Measurements from ENCODE around the gene NUDT8.
A peak's percentile ranks its signal among the peaks of the same experiment; 100 is the strongest.
"Not testable (repeated sequence)": the region's sequence is repeated elsewhere in the genome, so short reads cannot be mapped to it uniquely, and the experiment has no call there.

The NUDT8 gene

DNA sequence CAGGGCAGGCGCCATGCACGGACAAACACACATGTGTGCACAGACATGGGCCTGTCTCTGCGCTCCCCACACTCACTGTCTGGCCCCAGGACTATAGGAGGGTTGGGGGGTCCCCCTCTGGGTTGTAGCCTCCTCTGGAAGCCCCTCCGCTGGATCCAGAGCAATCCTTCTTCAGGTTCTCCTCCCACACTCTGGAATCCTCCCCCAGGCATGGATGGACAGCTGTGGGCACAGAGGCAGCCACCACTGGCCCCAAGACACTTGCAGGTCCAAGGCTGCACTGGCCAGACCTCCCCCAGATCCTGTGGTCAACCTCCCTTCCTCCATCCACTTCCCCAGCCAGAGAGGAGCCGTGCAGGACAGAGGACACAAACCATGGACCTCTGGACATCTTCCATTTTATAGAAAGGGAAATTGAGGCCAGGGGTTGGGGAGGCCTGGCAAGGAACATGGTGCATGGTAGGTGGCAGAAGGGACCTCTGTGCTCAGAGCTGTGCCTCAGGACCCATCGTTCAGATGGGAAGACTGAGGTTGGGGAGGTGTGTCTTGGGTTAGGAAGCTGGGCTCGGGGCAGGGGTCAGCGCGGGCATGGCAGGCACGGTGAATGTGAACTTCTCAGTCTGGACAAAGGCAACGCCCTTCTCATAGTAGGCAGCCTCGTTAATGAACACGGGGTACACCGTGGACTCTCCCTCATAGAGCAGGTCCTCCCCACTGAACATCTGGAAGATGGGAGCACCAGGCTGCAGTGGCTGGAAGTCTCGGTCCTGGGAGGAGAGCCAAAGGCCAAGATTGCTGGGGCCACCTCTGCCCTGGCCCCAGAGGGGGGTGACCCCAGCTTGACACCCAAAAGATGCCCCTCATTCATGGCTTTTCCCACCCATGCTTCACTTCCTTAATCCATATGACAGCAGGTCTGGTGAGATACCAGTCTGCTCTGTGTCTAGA, 12.7 kb upstream of the NUDT8 start:
- DNase-seq (ENCODE audit: low read depth in 2 of 2): no peak

DNA sequence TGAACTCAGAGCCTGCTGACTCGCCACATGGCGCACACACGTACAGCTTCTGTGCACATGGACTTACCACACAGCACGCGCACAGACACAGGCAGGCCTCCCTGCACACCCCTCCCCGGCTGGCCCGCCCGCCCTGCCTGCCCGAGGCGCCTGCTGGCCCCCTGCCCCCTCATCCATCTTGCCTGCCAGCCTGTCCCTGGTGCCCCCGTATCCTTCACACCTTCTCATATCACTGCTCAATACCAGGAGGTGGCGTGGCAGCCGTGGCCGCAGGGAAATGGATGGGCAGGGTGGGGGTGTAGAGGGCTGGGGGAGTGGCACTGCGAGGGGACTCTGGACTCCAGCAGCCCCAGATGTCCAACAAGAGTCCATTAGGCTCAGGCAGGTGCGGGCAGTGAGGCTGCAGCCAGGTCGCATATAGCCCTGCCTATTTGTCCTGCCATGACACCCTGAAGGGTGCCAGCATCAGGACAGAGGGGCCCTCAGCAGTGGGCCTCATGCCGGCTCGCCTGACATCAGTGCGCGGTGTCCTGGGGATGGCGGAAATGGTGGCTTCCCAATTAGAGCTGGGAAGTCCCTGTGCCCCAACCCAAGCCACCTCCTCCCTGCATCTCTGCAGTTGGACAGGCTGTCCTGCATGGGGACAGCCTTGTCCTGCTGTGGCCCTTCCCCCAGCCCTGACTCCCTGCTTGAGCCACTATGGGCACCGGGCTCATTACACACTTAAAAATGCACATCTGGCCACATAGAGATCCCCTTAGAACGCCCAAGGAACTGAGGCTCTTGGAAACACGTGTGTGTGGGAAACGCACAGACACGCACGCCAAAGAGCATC, 11.8 kb upstream of the NUDT8 start:
- DNase-seq (ENCODE audit: low read depth in 2 of 2): no peak

DNA sequence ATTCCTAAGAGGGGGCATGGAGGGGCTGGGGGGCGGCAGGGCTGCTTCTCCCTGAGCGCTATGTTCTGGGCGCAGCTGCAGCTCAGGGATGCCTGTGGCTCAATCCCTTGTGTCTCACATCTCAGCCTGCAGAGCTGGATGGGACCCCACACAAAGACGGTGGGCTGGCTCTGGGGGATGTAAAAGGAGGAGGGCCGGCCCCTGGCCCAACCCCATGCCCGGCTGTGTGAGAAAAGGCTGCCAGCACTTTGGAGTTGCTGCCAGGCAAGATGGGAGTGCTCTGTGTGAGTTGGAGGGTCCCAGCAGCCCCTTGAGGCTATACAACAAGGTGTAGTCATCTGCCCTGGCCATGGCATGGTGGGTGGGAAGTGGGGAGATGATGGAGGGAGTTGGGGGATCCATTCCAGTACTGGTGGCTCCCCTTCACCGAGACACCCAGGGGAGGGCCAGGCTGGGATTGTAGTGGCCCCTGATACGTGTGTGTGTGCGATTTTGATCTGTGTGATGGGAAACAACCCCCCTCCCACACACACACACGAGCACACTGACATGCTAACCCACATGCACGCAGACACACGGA, 11.1 kb upstream of the NUDT8 start:
- DNase-seq (ENCODE audit: low read depth in 2 of 2): no peak

DNA sequence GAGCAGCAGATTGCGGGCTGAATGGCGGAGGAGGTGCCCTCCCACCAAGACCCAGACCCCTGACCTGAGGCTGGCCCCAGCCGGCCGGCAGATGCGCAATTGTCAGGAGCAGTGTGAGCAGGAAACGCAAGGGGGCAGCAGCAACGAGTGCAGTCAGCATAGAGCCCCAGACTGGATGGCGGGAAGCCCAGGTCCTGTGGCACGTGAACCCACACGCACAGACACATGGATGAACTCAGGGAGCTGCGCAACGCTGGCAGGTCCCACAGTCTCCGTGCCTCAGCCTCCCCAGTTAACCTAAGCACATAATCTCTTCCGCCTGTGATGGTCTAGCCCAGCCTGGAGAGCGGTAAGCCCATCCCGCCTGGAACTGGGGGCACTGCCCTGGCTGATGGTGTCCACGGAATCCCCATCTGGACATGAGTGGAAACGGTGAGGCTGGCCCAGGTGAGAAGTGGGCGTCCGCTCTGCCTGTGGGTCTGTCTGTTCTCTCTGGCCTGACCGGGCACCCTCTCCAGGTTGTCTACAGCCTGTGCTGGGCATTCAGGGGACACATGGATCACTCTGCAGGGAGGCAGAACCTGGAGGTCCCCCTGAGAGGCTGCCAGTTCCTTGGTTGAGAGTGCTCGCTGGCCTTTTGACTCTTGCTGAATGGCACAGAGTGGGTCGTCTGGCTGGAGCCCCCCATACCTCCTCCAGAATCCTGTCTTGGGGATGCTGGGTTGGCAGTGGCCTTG, 10.5 kb upstream of the NUDT8 start:
- no peak for DNase-seq (ENCODE audit: low read depth in 2 of 2)

DNA sequence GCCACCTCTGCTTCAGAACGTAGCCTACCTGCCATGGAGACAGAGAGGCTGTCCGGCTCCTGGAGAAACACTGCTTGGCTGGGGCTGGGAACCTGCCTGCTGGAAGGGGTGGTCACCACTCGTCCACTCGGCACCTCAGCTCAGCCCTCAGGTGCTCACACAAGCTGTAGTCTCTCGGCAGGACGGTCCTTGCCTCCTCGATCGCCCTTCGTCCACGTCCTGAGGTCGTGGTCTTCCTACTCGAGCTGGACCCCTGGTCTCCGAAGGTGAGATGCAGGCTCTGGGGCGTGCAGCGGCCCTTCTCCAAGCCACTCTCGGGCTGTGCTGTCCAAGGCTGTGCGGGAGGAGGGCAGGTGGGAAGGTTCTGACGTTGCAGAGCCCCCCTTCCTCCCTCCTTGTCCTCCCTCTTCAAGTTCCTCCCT, 9.7 kb upstream of the NUDT8 start, which contains the start of gene TBX10:
Gene TBX10, minus strand, starts transcription at position 326 of the 422 bp plus-strand sequence. Its CDS starts 291 bp downstream, at position 35.
- no peak for DNase-seq (ENCODE audit: low read depth in 2 of 2)

DNA sequence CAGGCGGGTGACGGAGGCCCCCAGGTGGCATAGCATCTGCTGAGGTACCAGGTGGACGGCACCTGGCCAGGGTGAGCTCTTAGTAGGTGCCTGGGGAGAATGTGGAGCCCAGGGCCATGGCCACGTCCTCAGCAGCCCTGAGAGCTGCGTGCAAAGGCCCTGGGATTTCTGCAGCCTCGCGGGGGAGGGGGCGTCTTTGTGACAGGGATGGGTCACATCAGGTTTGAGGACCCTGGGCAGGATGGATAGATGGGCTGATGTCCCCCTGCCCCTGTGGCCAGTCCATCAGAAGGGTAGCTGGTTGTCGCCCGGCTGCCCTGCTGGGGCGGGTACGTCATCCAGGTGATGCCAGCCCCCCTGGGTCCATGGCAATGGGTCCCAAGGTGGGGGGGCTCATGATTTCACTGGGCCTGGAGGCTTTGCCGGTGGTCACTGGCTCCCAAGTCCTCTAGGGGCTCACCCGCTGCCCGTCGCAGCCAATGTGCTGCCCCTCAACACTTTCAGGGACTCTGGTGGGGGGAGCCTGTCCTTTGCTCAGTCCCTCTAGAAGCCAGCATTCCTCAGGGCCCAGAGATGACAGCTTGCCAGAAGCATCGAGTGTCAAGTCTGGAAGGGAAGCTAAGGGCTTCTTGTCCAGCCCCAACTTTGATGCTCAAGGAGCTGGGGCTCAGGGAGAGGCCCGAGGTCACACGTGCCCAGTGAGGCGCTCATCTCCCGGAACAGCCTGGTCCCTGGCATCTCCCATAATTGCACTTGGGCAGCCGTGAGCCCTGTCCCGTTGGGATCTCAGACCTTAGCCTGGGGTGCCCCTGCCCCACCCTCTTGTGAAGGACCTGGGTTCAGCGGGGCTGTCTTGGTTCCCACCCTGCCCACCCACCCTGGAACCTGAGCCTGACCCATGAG, 9.0 kb upstream of the NUDT8 start:
- no peak for DNase-seq (ENCODE audit: low read depth in 2 of 2)

DNA sequence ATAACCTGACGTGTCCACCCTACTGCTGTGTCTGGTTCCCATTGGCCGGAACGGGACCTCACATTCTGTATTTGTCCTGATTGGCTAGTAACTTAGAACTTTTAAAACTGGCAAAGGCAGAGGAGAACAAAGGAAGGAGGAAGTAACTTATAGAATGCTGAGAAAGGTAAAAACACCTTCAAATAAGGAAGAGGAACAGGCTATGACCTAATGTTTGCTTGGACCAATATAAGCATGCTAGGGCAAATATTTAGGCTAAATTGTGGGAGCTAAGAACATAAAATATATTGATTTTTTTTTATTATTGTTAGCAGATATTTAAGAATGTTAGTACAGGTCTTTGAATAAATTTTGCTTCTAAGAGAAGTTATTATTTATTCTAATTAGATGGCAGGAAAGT, 7.7 kb upstream of the NUDT8 start:
- not testable (repeated sequence) for DNase-seq (ENCODE audit: low read depth in 2 of 2)

DNA sequence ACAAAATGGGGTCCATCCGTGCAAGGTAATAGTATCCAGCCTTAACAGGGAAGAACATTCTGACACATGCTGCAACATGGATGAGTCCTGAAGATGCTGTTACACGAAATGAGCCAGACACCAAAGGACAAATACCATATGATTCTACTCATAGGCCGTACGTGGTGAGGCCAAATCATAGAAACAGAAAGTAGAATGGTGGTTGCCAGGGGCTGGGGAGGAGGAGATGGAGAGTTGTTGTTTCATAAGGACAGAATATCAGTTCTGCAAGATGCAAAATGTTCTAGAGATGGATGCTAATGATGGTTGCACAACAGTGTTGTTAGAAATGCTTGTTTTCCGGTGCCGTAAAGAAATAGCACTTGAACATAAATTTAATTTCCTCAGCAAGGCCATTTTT, 7.2 kb upstream of the NUDT8 start:
- DNase-seq (ENCODE audit: low read depth in 2 of 2): no peak

DNA sequence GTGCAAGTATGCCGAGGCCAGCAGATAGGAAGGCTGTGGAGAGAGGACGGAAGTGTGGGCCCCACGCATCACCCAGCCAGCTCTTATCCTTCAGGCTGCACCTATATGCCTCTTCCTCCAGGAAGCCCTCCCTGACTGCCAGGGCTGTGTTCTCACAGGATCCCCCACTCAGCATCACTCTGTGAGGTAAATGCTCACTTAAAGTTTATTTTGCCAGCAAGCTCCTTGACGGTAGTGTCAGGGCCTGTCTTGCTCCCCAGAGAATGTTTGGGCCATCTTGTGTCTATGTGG, 5.4 kb upstream of the NUDT8 start:
- DNase-seq (ENCODE audit: low read depth in 2 of 2): no peak

DNA sequence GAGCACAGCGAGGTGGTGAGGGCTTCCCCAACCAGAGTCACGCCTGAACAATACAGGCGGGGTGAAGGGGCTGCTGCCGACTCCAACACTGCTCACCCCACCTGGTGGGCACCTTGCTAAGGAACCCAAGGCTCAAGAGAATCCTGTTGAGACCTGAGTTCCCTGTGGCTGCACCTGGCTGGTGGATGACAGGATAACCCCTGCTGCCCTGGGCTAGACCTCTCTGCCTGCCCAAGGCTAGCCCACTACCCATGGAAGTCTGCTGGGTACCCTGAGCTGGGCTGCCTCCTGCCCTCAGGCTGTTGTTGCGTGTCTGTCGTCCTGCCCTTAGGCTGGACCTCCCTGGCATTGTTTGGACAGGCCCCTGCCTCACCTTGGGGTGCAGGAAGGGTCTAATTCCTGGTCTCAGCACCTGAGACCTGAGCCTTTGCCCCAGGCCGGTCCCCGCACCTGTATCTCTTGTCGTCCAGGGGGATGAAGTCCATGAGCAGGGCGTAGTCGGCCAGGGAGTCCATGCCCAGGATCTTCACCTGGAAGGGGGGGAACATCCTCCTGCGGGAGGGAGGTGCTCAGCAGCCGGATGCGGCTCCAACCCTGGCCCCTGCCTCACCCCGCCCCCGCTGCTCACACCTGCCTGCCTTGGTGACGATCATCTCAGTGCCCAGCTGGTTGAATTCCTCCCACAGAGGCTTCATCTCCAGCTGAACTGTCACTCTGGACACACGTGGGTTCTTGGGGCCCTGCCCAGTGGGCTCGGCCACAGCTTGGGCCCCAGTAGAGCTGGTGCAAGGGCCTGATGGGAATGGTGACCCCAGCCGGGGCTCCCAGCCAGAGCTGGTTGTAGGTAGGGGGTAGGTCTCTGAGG, 4.9 kb upstream of the NUDT8 start:
- DNase-seq (ENCODE audit: low read depth in 2 of 2): no peak

DNA sequence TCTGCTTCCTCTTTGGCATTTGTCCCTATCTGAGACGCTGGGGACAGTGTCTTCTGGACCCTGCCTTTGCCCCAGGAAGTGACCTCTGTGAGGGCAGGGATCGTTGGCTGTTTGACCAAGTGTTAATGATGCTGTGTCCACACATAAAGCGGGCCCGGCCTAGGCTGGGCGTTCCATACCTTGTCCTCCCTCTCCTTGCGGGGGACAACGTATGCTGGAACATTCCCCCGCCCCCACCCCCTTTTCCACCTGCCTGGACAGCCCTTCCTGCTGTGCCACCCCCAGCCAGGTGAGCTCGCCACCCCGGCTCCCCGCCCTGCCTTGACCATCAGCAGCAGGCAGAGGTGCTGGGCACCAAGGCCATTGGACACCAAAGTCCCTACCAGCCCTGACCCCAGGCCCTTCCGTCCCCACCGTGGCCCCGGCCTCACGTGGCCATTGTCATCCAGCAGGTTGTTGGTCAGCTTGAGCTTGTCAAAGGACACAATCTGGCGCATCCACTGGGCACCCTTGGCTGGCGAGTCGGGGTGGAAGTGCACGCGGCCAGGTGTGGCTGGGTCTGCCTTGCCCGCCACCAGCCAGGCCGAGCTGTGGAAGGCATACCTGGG, 4.1 kb upstream of the NUDT8 start:
- no peak for DNase-seq (ENCODE audit: low read depth in 2 of 2)

DNA sequence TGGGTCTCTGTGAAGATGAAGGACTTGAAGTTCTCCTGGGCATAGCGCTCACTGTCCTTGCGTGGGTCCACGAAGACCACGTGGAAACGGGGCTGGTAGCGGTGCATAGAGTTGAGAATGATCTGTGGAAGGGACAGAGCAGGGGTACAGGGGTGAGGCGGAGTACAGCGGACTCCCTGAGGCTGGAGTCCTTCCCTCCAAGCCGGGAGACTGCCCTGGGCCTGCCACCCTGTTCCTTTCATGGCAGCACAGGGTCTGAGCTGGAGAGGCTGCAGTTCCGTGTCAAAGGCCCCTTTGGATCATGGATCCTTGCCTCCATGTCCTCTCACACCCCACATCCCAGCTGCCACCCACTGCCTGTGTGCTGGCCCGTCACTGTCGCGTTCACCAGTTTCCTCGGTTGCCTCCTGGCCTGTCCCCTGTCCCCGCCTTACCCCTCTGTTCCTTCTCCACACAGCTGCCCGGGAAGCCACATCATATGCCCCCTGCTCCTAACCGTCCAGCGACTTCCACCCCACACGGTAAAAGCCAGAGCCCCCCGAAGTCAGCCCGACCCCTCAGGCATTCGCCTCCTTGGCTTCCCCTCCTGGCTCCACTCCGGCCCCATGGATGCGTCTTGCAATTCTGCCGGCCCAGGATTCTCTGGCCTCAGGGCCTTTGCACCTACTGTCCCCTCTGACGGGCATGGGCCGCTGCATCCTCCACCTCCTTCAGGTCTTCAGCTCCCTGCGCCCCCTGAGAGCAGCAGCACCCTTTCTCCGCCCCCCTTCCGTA, 3.4 kb upstream of the NUDT8 start:
- DNase-seq (ENCODE audit: low read depth in 2 of 2): no peak

DNA sequence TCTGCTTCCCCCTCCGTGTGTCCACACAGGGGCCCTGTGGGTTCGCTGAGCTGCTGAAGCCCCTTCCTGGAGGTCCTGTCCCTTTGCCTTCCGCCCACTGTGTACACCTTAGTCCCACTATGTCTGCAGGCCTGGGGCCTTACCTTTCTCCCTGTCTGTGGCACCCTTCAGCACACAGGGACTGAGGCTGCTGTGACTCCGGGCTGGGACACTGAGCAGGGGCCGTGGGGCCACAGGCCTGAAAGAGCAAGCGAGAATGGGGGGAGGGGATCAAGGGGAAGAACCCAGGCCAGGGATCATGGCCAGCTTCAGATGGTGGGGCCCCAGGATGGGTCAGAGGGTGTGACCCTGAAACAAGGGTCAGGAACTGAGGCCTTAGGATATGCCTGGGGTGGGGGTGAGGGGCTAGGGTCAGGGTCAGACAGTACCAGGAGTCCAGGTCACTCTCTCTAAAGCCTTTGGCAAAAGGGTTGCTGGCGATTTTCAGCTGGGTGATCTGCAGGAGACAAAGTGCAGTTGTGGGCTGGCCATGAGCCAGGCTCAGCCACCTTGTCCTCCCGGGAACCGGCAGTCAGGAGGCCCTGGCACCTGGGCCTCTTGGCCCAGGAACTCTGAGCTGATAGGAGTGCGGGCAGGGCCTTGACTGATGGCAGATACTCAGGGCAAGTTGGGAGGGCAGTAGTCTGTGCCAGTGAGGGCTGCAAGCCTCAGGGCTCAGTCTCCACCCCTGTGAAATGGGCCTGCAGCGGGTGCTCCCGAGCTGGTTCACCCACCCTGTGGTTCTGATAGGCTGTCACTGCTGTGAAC, 2.6 kb upstream of the NUDT8 start:
- DNase-seq (ENCODE audit: low read depth in 2 of 2): no peak

DNA sequence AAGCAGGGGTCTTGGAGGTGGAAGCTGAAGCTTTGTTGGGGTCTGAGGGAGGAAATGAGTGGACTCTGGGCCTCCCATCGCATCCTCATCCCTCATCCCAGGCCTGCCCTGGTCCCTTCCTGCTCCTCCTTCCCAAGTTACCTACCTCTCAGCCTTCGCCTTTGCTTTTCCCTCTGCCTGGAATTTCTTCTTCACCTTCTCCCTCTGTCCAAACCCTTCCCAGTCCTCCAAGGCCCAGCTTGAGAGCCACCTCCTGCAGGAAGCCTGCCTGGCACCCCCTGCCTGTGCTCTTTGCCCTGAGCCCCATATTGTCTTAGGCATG, 2.1 kb upstream of the NUDT8 start:
- DNase-seq (ENCODE audit: low read depth in 2 of 2): no peak

DNA sequence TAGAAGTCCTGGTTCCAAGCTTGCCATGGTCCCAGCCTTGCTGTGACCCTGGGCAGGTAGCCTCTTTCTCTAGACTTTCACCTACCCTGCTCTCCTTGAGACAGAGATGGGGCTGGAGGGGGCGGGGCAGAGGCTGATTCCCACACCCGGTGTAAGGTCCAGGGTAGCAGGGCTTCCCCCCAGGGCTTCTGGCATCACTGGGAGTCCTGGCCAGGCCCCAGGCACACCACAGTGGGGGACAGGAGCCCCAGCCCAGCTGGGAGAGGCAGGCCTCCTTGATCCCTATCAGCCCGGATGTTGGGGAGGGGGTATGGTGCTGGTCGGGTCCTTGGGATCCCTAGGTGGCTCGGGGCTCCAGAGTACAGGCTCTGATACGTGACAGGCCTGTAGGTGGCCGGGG, 1.7 kb upstream of the NUDT8 start:
- no peak for DNase-seq (ENCODE audit: low read depth in 2 of 2)

DNA sequence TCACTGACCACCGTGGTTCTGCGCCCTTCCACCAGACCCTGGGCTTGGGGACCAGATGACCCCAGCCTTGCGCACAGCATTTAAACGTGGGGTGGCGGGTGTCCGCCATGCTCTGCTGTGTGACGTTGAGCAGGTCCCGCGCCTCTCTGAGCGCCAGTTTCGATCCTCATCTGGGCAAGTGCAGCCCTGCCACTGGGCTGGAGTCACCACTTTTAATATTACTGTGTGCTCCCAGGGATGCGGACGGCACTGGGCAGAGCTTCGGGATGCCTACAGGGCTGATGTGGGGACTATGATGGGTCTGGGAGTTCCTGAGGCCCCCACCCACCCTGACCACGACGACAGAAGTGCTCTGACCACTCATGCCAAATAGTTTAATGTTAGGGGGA, 1.2 kb upstream of the NUDT8 start:
- no peak for DNase-seq (ENCODE audit: low read depth in 2 of 2)

DNA sequence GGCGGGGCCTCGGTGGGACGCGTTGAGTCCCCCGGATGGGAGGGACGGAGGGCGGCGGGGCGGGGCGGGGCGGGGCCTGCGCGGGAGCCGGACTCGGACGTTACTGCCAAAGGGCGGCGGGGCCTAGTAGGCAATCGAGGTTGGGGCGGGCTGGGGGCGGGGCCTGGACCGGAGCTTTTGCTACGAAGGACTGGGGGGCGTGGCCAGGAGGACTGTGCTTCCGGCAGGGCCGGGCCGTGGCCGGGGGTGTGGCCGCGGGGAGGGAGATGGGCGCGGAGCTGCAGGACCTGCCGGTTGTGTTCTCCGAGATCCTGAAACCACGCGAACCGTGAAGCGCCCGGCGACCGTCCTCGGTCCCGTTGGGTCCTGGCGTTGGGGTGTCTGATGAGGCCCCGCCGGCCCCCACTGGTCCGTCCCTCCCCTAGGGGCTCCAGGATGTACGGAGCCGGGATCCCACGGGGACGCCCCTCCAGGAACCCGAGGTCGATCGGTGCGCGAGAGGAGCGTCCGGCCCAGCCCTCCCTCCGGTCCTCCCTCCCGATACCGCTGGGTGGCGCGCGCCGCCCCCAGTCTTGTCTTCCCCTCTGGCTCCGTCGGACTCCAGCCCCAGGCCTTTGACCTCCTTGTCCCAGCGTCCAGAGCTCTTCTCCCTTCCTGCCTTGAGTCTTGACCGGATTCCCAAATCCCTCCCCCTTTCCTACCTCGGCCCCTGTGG, 648 bp upstream of the NUDT8 start:
- peak; percentile 87 to 91 for DNase-seq (ENCODE audit: low read depth in 2 of 2)
